Dendritic cell treated with granulocyte-macrophage colony-stimulating factor and Interleukin-4, amounts not matched to agents 40 ng/mL and 50 ng/mL, for 4 days (primary cell): ENCODE data around the gene SRRM1.

Experiments
- H3K27ac Mint-ChIP-seq: one replicate; pipeline ENCODE4 v1.8.0; 2022; ENCODE audit warnings: mild to moderate bottlenecking, mixed read lengths
- H3K27me3 Mint-ChIP-seq: one replicate; pipeline ENCODE4 v1.8.0; 2022; ENCODE audit warnings: mild to moderate bottlenecking, mixed read lengths
- H3K36me3 Mint-ChIP-seq: one replicate; pipeline ENCODE4 v1.8.0; 2022; ENCODE audit warnings: low read depth, mixed read lengths
- H3K4me1 Mint-ChIP-seq: one replicate; pipeline ENCODE4 v1.8.0; 2022; ENCODE audit warnings: low read depth, mixed read lengths
- H3K4me3 Mint-ChIP-seq: one replicate; pipeline ENCODE4 v1.8.0; 2022; ENCODE audit warnings: mild to moderate bottlenecking, moderate library complexity, mixed read lengths
- H3K9me3 Mint-ChIP-seq: one replicate; pipeline ENCODE4 v1.8.0; 2022; ENCODE audit warnings: mixed read lengths
- intact Hi-C: fragments of 100-400 bp; cut with micrococcal nuclease; formaldehyde crosslinking; loops from one replicate; pipeline ENCODE4 v1.15.0; 2022

The SRRM1 gene

GRCh38 chr1:24642481-24643362 is at the start of gene SRRM1:
TSS of gene SRRM1 (plus strand) at chr1:24643302. CDS start at chr1:24643327, 25 bp downstream.
- Mint-ChIP-seq H3K4me1 (peaks cover 47% of the 10 kb centered on the region), H3K36me3 (peaks cover 51% of the 10 kb centered on the region), H3K27ac (peak within 1 kb of the TSS; percentile 90), H3K4me3 (peak within 1 kb of the TSS; percentile 82), H3K27me3 (no peaks in the 10 kb centered on the region), H3K9me3 (no peaks in the 10 kb centered on the region)
- intact Hi-C loops = loop anchor here (2.0 to 5.0 kb wide), 3 partner anchors 105 to 590 kb away; partner anchors contain the start of genes CLIC4, NIPAL3 and SYF2

GRCh38 chr1:24594328-24594598 is 48.8 kb upstream of the SRRM1 start:
- H3K4me3 Mint-ChIP-seq = no peak overlapping the region
- H3K9me3 Mint-ChIP-seq = no peaks in the 10 kb centered on the region
- no peaks in the 10 kb centered on the region for H3K4me1 Mint-ChIP-seq
- no peaks in the 10 kb centered on the region for H3K36me3 Mint-ChIP-seq
- peaks cover 4% of the 10 kb centered on the region for H3K27me3 Mint-ChIP-seq
- no peak overlapping the region for H3K27ac Mint-ChIP-seq
- intact Hi-C loops = no loop called here

- Mint-ChIP-seq H3K4me3 (no peak overlapping the region), H3K27me3 (peaks cover 4% of the 10 kb centered on the region), H3K9me3 (no peaks in the 10 kb centered on the region), H3K27ac (no peak overlapping the region), H3K36me3 (no peaks in the 10 kb centered on the region), H3K4me1 (no peaks in the 10 kb centered on the region)
- intact Hi-C loops = no loop called here
Observed at GRCh38 chr1:24596401-24596880, 46.7 kb upstream of the SRRM1 start.

- no peak overlapping the region for H3K27ac Mint-ChIP-seq
- peaks cover 4% of the 10 kb centered on the region for H3K27me3 Mint-ChIP-seq
Observed at GRCh38 chr1:24599265-24599664, 43.8 kb upstream of the SRRM1 start.

GRCh38 chr1:24600551-24600950 is 42.6 kb upstream of the SRRM1 start:
- Mint-ChIP-seq H3K27me3 (peaks cover 1% of the 10 kb centered on the region), H3K27ac (no peak overlapping the region), H3K4me3 (no peak overlapping the region), H3K36me3 (no peaks in the 10 kb centered on the region), H3K4me1 (no peaks in the 10 kb centered on the region), H3K9me3 (no peaks in the 10 kb centered on the region)
- intact Hi-C loops = no loop called here

More at GRCh38 chr1:24599265-24599664, 43.8 kb upstream of the SRRM1 start:
- Mint-ChIP-seq H3K9me3 (no peaks in the 10 kb centered on the region), H3K4me1 (no peaks in the 10 kb centered on the region), H3K36me3 (no peaks in the 10 kb centered on the region), H3K4me3 (no peak overlapping the region)
- intact Hi-C loops = no loop called here

- H3K27ac Mint-ChIP-seq = no peak overlapping the region
- peaks cover 5% of the 10 kb centered on the region for H3K27me3 Mint-ChIP-seq
- intact Hi-C loops = no loop called here
- H3K36me3 Mint-ChIP-seq = no peaks in the 10 kb centered on the region
- no peaks in the 10 kb centered on the region for H3K4me1 Mint-ChIP-seq
- H3K9me3 Mint-ChIP-seq = no peaks in the 10 kb centered on the region
- no peak overlapping the region for H3K4me3 Mint-ChIP-seq
Observed at GRCh38 chr1:24605534-24606295, 37.4 kb upstream of the SRRM1 start.

- no peaks in the 10 kb centered on the region for H3K36me3 Mint-ChIP-seq
- H3K9me3 Mint-ChIP-seq = no peaks in the 10 kb centered on the region
- no peak overlapping the region for H3K4me3 Mint-ChIP-seq
- H3K27me3 Mint-ChIP-seq = peaks cover 10% of the 10 kb centered on the region
- intact Hi-C loops = no loop called here
- no peak overlapping the region for H3K27ac Mint-ChIP-seq
- H3K4me1 Mint-ChIP-seq = no peaks in the 10 kb centered on the region
Observed at GRCh38 chr1:24606296-24606605, 36.9 kb upstream of the SRRM1 start.

GRCh38 chr1:24606621-24607020 is 36.5 kb upstream of the SRRM1 start:
- Mint-ChIP-seq H3K27ac (no peak overlapping the region), H3K4me1 (no peaks in the 10 kb centered on the region), H3K36me3 (no peaks in the 10 kb centered on the region), H3K9me3 (no peaks in the 10 kb centered on the region), H3K27me3 (peaks cover 10% of the 10 kb centered on the region), H3K4me3 (no peak overlapping the region)
- intact Hi-C loops = no loop called here

- no peak overlapping the region for H3K27ac Mint-ChIP-seq
- intact Hi-C loops = no loop called here
- no peaks in the 10 kb centered on the region for H3K9me3 Mint-ChIP-seq
- H3K27me3 Mint-ChIP-seq = peaks cover 11% of the 10 kb centered on the region
- H3K4me1 Mint-ChIP-seq = no peaks in the 10 kb centered on the region
- H3K36me3 Mint-ChIP-seq = no peaks in the 10 kb centered on the region
- H3K4me3 Mint-ChIP-seq = no peak overlapping the region
Observed at GRCh38 chr1:24609949-24610517, 33.1 kb upstream of the SRRM1 start.

GRCh38 chr1:24619376-24619775 is 23.7 kb upstream of the SRRM1 start:
- no peaks in the 10 kb centered on the region for H3K36me3 Mint-ChIP-seq
- H3K9me3 Mint-ChIP-seq = no peaks in the 10 kb centered on the region
- H3K4me1 Mint-ChIP-seq = no peaks in the 10 kb centered on the region
- peaks cover 27% of the 10 kb centered on the region for H3K27me3 Mint-ChIP-seq
- no peak overlapping the region for H3K4me3 Mint-ChIP-seq
- H3K27ac Mint-ChIP-seq = no peak overlapping the region
- intact Hi-C loops = no loop called here

GRCh38 chr1:24620678-24621077 is 22.4 kb upstream of the SRRM1 start:
- Mint-ChIP-seq H3K36me3 (no peaks in the 10 kb centered on the region), H3K27ac (no peak overlapping the region), H3K4me1 (no peaks in the 10 kb centered on the region), H3K27me3 (peaks cover 25% of the 10 kb centered on the region), H3K9me3 (no peaks in the 10 kb centered on the region), H3K4me3 (no peak overlapping the region)
- intact Hi-C loops = no loop called here

- no peaks in the 10 kb centered on the region for H3K4me1 Mint-ChIP-seq
- intact Hi-C loops = no loop called here
- no peaks in the 10 kb centered on the region for H3K9me3 Mint-ChIP-seq
- peaks cover 26% of the 10 kb centered on the region for H3K27me3 Mint-ChIP-seq
- H3K4me3 Mint-ChIP-seq = no peak overlapping the region
- no peaks in the 10 kb centered on the region for H3K36me3 Mint-ChIP-seq
- H3K27ac Mint-ChIP-seq = no peak overlapping the region
Observed at GRCh38 chr1:24621121-24621520, 22.0 kb upstream of the SRRM1 start.

- Mint-ChIP-seq H3K36me3 (no peaks in the 10 kb centered on the region), H3K9me3 (no peaks in the 10 kb centered on the region), H3K27me3 (peaks cover 25% of the 10 kb centered on the region), H3K4me3 (no peak overlapping the region), H3K27ac (no peak overlapping the region), H3K4me1 (no peaks in the 10 kb centered on the region)
- intact Hi-C loops = no loop called here
Observed at GRCh38 chr1:24622218-24622617, 20.9 kb upstream of the SRRM1 start.

- Mint-ChIP-seq H3K4me3 (no peak overlapping the region), H3K36me3 (no peaks in the 10 kb centered on the region), H3K27ac (no peak overlapping the region), H3K9me3 (no peaks in the 10 kb centered on the region), H3K4me1 (peaks cover 9% of the 10 kb centered on the region), H3K27me3 (peaks cover 7% of the 10 kb centered on the region)
- intact Hi-C loops = loop anchor here (5.0 to 10.0 kb wide), 3 partner anchors 46 to 438 kb away; no protein-coding TSS in a partner anchor
Observed at GRCh38 chr1:24632832-24633175, 10.3 kb upstream of the SRRM1 start.
